Suprapubic skin (tissue), 4 donors: ENCODE data around the gene GSTA2.
"Not testable (repeated sequence)": the region's sequence is repeated elsewhere in the genome, so short reads cannot be mapped to it uniquely, and the experiment has no call there.

ENCODE experiments used
- EP300 ChIP-seq: sonication (generic); formaldehyde crosslinking; IDR thresholded peaks from one replicate; pipeline ENCODE4 v1.6.1; 2017; ENCODE audit warnings: antibody characterized with exemption
- POLR2A ChIP-seq, 2 donors: fragments of 450-650 bp; IDR thresholded peaks; one replicate each; pipeline ENCODE4 v1.6.1; 2017; ENCODE audit warnings: antibody characterized with exemption in 2 of 2, mild to moderate bottlenecking in 2 of 2, moderate library complexity in 2 of 2
- POLR2AphosphoS5 ChIP-seq, 3 donors: sonication (generic); formaldehyde crosslinking; IDR thresholded peaks; one replicate each; pipeline ENCODE4 v1.6.1; 2017; ENCODE audit warnings: antibody characterized with exemption in 3 of 3
- TF ChIP-seq, protein P1 (sequence below), 2 donors: fragments of 200-600 bp in 1 of 2; fragments of 450-650 bp in 1 of 2; sonication (generic) in 1 of 2; IDR thresholded peaks; one replicate each; pipeline ENCODE4 v1.5.1; 2016 to 2019; ENCODE audit warnings: antibody characterized with exemption in 2 of 2, mild to moderate bottlenecking in 1 of 2, moderate library complexity in 1 of 2

DNA sequence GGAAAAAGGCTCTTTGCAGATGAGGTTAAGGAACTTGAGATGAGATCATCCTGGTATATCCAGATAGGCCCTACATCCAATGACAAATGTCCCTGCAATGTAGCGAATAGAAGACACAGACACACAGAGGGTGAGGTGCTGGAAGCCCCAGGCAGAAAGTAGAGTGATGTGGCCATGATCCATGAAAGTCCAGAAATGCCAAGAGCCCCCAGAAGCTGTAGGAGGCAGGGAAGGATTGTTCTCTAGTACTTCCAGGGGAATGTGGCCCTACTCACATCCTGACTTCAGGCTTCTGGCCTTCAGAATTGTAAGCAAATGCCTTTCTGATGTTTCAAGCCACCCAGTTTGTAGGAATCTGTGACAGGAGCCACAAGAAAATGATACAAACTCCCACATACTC is 26.4 kb upstream of the GSTA2 start:
- TF ChIP-seq, protein P1, sequence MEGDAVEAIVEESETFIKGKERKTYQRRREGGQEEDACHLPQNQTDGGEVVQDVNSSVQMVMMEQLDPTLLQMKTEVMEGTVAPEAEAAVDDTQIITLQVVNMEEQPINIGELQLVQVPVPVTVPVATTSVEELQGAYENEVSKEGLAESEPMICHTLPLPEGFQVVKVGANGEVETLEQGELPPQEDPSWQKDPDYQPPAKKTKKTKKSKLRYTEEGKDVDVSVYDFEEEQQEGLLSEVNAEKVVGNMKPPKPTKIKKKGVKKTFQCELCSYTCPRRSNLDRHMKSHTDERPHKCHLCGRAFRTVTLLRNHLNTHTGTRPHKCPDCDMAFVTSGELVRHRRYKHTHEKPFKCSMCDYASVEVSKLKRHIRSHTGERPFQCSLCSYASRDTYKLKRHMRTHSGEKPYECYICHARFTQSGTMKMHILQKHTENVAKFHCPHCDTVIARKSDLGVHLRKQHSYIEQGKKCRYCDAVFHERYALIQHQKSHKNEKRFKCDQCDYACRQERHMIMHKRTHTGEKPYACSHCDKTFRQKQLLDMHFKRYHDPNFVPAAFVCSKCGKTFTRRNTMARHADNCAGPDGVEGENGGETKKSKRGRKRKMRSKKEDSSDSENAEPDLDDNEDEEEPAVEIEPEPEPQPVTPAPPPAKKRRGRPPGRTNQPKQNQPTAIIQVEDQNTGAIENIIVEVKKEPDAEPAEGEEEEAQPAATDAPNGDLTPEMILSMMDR (IDR thresholded peaks at IDR 0.05), result not testable (repeated sequence)
- not testable (repeated sequence) for TF ChIP-seq POLR2A (IDR thresholded peaks at IDR 0.05); EP300; POLR2AphosphoS5 (IDR thresholded peaks at IDR 0.05)
